ENCODE results near the gene CYP8B1.

DNA sequence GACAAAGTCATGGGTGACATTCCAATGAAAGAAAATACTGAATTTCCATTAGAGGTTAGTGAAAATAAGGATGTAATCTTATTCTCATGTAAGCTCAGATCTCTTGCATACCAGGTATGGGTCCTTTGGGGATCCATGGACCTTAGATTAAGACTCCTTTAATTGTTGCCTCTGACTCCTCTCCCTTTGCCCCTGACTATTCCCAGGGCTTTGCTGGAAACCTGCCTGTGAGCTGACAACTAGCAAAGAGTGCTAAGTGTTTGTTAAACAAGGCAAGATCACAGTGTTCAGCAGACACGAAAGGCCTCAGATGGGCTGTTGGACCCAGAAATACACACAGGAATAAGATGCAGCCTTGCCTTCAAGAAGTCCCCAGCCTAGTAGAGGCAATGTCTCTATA is 34.3 kb downstream of the CYP8B1 start:
- TF ChIP-seq CTCF (IDR thresholded peaks at IDR 0.05) (no peak), POLR2A (IDR thresholded peaks at IDR 0.05) (no peak)

Data from esophagus squamous epithelium (tissue), 4 donors.